ENCODE results near the gene EID2B.
A peak's percentile ranks its signal among the peaks of the same experiment; 100 is the strongest.

EID2B gene

DNA sequence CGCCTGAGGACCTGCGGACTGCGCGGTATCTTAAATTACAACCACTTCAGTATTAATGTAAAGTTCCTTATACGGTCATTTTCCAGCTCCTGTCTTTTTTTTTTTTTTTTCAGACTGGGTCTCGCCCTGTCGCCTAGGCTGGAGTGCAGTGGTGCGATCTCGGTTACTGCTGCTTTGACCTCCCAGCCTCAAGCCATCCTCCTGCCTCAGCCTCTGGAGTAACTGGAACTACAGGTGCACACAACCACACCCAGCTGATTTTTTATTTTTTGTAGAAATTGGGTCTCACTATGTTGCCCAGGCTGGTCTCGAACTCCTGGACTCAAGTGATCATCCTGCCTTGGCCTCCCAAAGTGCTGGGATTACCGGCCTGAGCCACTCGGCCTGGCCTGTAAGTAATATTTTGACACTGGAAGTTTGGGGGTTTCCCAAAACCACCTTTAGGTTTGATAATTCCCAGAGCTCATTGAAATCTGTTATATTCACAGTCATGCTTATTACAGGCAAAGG lies 406 bp upstream of the EID2B start:
- DNase-seq (ENCODE audit: low read depth in 3 of 3, low spot score in 1 of 3), result no peak

DNA sequence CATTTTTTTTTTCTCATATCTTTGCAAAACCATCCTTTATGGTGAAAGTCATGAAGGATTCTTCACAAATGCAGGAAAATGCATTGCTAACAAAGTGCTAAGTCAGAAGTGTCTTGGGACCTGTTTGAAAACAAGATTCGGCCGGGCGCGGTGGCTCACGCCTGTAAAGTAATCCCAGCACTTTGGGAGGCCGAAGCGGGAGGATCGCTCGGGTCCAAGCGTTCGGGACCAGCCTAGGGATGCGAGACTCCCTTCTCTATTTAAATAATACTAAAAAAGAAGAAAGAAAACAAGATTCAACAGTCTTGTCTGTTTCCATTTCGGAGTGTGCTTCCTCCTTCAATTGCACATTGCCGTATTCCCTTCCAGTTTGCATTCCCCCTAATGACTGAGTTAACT lies 819 bp downstream of the EID2B start:
- no peak for DNase-seq (ENCODE audit: low read depth in 3 of 3, low spot score in 1 of 3)

DNA sequence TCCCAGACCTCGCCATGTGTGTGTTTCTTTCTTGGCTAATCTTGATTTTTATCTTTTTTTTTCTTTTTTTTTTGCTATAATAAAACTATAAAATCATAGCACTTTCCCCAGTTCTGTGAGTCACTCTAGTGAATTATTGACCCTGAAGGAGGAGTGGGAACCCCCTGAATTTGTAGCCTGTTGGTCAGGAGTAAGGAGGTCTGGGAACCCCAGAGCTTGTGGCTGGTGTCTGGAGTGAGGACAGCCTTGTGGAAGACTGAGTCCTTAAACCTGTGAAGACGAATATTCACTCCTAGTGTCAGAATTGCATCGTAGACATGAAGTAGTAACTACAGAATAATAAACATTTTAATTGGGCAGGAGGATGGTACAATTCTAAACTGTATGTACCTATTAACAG lies 7.4 kb downstream of the EID2B start:
- DNase-seq (ENCODE audit: low read depth in 3 of 3, low spot score in 1 of 3), result no peak

DNA sequence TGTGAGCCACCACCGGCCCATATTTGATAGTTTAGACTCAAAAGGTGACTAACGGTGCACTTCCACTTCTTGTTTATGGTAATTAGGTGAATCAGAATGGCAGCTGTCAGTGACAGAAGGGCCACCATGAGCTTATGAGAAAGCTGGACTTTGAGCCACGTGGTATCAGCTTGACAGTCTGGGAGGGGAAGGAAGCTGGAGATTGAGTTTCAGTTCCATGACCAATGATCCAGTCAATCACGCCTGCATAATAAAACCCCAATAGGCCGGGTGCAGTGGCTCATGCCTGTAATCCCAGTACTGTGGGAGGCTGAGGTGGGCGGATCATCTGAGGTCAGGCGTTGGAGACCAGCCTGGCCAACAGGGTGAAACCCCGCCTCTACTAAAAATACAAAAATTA lies 8.2 kb downstream of the EID2B start:
- DNase-seq (ENCODE audit: low read depth in 3 of 3, low spot score in 1 of 3), result no peak

DNA sequence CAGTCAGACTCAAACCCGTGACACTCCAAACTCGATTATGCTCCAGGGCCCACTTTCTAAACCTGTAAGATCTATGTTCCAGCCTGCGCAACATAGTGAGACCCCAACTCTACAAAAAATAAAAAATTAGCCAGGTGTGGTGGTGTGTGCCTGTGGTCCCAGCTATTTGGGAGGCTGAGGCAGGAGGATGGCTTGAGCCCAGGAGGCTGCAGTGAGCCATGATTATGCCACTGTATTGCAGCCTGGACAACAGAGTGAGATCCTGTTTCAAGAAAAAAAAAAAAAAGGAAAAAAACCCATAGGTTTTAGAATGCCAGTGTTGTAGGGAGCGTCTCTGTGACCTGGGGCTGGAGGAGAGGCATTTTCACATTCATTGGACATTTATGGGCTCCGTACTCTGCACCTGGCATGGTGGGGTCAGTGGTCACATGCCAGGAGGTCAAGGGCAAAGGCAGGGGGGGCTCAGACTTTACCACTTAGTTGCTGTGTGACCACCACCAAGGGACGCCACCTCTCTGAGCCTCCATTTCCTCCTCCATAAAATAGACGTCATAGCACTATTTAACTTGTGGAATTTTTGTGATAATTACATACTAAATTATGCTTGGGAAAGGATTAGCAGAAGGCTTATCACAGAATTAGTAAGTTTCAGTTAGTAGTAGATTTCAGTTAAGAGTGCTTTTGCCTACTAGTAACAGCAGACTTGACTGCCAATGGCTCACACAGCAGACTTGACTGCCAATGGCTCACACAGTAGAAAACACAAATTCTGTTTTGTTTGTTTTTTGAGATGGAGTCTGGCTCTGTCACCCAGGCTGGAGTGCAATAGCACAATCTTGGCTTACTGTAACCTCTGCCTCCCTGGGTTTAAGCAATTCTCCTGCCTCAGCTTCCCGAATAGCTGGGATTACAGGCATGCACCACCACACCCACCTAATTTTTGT lies 11.8 kb downstream of the EID2B start:
- DNase-seq (ENCODE audit: low read depth in 3 of 3, low spot score in 1 of 3), result no peak

DNA sequence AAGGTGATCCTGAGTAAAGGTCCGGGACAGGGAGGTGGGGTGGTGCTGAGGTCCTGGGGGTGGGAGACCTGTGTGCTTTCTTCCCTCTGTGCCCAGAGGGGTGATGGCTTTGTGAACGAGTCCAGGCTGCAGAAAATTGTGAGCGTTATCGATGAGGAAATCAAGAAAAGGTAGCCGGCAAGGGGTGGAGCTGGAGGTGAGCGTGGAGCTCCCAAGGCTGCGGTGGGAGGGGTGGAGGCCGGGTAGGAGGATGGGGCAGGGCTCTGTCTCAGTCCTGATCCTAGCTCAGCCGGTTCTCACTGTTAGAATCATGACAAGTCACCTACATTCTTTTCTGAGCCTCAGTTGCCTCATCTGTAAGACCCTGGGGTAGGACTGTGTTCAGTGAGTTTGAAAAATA lies 13.7 kb downstream of the EID2B start:
- DNase-seq (ENCODE audit: low read depth in 3 of 3, low spot score in 1 of 3), result no peak

DNA sequence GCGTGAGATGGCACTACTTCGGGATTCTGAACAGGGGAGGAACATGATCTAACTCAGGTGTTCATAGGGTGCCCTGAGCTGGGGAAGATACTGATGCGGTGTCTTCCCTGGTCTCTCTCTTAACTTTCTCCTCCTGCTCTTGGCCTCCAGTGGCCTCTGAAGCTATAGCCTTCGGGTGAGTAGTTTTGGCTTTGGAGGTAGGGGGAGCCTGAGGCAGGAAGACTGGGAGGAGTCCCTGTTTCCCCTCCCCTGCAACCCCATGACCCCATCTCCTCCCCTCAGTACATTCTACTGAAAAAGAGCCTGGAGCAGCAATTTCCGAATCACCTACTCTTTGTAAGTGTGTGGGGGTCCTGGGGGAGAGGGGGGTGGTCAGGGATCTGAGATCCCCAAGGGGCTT lies 14.2 kb downstream of the EID2B start:
- no peak for DNase-seq (ENCODE audit: low read depth in 3 of 3, low spot score in 1 of 3)

DNA sequence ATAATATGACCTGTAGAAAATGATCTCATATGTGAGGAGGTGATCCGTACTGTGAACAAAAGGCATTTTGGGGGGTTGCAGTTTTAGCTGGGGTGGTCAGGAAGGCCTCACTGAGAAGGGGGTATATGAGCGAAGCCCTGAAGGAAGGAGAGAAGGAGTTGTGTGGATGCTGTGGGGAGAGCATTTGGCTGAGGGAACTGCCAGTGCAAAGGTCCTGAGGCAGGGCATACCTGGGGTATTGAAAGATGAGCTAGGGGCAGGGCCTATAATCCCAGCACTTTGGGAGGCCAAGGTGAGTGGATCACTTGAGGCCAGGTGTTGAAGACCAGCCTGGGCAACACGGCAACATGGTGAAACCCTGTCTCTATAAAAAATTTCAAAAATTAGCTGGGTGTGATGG lies 15.2 kb downstream of the EID2B start:
- DNase-seq (ENCODE audit: low read depth in 3 of 3, low spot score in 1 of 3), result no peak

DNA sequence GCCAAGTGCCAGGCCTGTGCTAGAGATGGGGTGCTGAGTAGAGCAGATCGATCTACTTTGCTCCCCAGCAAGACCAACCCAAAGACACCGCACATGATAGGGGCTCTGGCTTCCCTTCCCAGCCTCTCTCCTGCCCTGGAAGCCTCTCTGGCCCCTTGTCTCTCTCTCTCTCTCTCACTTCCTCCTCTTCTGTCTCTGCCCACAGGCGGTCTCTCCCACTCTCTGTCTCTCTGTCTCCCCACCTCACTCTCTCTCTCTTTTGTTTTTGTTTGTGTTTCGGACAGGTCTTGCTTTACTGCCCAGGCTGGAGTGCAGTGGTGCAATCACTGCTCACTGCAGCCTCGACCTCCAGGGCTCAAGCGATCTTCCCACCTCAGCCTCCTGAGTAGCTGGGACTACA lies 16.4 kb downstream of the EID2B start:
- no peak for DNase-seq (ENCODE audit: low read depth in 3 of 3, low spot score in 1 of 3)

DNA sequence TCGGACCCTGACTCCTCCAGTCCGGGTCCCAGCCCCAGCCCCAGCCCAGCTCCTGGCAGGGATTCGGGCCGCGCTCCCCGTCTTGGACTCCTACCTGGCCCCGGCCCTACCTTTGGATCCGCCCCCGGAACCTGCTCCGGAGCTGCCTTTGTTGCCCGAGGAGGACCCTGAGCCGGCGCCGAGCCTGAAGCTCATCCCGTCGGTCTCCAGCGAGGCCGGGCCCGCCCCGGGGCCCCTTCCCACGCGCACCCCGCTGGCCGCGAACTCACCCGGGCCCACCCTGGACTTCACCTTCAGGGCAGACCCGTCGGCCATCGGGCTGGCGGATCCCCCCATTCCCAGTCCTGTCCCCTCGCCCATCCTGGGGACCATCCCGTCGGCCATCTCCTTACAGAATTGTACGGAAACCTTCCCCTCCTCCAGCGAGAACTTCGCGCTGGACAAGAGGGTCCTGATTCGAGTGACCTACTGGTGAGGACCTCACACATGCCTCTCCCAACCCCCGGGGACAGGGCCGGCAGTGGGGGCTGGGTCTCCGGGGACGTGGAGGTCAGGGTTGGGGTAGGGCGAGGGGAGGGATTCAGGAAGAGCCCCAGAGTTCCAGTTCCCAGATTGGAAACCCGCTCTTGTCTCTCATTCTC lies 17.0 kb downstream of the EID2B start:
- DNase-seq (ENCODE audit: low read depth in 3 of 3, low spot score in 1 of 3), result no peak

DNA sequence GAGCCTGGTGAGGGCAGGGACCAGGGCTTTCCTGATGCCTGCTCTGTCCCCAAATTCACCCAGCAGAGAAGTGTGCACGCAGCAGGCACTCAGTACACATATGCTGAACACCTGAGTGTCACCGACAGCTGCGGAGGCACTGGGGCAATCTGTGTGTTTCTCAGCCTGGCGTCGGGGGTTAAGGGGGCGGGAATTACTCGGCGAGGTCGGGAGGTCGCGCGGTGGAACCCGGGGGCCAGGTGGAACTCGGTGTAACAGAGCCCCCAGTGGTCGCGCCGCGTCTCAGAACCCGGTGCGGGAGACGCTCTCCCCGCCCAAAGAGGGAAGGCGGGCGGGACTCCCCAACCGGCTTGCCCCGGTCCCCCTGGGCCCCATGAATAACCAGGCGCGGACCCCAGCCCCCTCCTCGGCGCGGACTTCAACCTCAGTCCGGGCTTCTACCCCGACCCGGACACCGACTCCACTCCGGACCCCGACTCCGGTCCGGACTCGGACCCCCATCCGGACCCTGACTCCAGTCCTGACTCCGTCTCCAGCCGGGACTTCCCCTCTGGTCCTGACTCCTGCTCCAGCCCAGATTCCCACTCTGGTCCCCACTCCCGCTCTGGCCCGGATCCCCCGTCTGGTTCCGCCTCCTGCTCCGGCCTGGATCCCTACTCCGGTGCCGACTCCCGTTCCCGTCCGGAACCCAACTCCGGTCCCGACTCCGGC lies 17.7 kb downstream of the EID2B start, which contains the start of gene SELENOV:
Gene SELENOV (plus strand): TSS at position 300 of the 711 bp plus-strand sequence. CDS start 74 bp downstream, at position 374.
- DNase-seq (ENCODE audit: low read depth in 3 of 3, low spot score in 1 of 3), result no peak

DNA sequence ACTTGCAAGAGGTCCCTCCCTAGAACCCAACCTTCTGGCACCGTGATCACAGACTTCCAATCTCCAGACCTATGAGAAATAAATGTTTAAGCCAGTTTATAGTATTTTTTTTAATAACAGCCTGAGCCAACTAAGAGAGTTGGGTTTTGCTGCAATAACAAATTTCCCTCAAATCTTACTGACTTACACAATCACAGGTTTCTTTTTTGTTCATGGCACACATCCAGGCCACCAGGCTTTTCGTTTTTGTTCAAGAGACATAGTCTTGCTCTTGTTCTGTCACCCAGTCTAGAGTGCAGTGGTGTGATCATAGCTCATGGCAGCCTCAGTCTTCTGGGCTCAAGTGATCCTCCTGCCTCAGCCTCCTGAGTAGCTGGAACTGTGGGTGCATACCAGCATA lies 19.7 kb downstream of the EID2B start:
- DNase-seq (ENCODE audit: low read depth in 3 of 3, low spot score in 1 of 3), result no peak

DNA sequence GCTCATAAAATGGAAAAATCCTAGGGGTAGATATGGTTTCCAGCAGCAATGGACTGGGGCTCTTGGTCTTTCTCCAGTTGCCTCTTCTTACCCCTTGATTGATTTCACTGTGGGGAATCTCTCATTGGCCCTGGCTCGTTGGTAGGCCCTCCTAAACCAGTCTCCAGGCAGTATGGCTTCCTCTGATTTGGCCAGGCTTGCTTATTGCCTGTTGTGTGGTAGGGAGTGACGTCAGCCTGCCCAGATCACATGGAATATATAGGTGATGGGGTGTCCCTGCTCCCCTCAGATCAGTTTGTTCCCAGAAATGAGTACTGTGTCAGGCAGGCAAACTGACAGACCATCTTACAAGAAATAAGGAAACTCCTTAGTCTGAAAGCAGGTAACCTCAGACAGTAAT lies 23.4 kb downstream of the EID2B start:
- no peak for DNase-seq (ENCODE audit: low read depth in 3 of 3, low spot score in 1 of 3)

DNA sequence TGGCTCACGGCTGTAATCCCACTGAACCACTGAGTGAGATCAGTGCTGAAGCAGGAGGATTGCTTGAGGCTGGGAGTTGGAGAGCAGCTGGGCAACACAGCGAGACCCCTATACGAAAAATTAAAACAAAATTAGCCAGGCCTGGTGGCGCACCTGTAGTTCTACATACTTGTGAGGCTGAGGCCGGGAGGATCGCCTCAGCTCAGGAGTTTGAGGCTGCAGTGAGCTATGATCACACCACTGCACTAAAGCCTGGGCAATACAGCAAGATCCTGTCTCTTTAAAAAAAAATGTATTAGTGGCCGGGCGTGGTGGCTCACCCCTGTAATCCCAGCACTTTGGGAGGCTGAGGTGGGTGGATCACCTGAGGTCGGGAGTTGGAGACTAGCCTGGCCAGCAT lies 24.0 kb downstream of the EID2B start:
- DNase-seq (ENCODE audit: low read depth in 3 of 3, low spot score in 1 of 3), result no peak

DNA sequence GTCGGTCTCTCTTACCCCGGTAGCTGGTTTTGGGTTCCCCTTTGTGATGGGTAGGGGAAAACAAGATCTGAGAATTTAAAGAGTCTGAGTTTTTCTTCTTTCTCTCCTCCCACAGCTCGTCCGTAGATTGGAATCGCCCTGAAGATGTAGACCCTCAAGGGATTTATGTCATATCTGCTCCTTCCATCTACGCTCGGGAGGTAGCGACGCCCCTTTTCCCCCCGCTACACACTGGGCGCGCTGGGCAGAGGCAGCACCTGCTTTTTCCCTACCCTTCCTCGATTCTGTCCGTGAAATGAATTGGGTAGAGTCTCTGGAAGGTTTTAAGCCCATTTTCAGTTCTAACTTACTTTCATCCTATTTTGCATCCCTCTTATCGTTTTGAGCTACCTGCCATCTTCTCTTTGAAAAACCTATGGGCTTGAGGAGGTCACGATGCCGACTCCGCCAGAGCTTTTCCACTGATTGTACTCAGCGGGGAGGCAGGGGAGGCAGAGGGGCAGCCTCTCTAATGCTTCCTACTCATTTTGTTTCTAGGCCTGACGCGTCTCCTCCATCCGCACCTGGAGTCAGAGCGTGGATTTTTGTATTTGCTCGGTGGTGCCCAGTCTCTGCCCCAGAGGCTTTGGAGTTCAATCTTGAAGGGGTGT lies 24.8 kb downstream of the EID2B start:
- no peak for DNase-seq (ENCODE audit: low read depth in 3 of 3, low spot score in 1 of 3)

DNA sequence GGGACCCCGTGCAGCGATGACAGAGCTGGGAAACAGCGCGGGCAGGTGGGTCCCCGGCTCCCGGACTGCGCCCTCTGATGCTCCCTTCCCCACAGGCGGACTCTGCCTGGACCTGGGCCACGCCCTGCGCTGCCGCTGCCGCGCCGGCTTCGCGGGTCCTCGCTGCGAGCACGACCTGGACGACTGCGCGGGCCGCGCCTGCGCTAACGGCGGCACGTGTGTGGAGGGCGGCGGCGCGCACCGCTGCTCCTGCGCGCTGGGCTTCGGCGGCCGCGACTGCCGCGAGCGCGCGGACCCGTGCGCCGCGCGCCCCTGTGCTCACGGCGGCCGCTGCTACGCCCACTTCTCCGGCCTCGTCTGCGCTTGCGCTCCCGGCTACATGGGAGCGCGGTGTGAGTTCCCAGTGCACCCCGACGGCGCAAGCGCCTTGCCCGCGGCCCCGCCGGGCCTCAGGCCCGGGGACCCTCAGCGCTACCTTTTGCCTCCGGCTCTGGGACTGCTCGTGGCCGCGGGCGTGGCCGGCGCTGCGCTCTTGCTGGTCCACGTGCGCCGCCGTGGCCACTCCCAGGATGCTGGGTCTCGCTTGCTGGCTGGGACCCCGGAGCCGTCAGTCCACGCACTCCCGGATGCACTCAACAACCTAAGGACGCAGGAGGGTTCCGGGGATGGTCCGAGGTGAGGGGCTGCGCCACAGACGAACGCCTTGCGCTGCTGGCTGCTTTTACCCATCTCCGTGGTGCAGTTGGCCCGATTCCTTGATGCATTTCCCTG lies 25.5 kb downstream of the EID2B start:
- DNase-seq (ENCODE audit: low read depth in 3 of 3, low spot score in 1 of 3), result peak in 1 of 3 donors; percentile 44

DNA sequence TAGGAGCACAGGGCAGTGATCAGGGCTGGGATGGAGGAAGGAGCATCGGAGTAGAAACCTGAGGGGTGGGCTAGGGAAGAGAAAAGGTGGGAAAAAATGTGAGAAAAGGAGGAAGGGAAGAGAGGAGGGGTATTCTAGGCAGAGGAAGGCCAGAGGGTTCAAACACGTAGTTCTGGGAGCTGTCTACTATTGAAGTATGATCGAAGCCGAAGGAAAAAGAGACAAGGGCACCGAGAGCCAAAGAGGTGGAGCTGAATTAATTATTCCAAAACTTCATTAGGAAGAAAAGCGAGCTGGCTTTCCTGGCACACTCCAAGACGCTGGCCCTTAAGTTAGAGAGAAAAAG lies 26.1 kb downstream of the EID2B start:
- no peak for DNase-seq (ENCODE audit: low read depth in 3 of 3, low spot score in 1 of 3)

DNA sequence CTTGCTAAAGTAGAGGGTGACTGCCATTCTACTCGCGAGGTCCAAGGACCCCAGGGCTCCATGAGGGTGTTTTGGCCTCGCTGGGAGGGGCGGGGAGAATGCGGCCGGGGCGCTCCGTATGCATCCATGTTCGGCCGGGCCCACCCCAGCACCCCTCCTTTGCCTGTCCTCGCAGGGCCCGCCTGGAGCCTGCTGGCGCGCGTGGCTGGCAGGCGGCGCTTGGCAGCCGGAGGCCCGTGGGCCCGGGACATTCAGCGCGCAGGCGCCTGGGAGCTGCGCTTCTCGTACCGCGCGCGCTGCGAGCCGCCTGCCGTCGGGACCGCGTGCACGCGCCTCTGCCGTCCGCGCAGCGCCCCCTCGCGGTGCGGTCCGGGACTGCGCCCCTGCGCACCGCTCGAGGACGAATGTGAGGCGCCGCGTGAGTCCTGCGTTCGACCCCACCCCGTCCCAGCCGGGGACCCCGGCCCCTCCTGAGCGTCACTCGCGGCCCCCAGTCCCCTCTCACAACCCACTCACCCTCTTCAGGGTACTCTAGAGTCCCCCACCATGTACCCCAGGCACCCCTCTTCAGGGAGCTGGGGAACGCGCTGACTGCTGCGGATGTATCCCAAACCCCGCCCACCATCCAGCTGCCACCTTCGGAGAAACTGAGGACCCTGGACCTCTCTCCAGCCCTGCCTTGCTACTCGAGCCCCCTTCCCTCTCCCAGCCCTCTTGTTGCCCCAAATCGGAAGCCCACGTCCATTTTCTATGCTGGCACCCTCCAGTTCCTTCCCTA lies 29.8 kb downstream of the EID2B start:
- DNase-seq (ENCODE audit: low read depth in 3 of 3, low spot score in 1 of 3), result peak; percentile 37 to 76 (median 54)

DNA sequence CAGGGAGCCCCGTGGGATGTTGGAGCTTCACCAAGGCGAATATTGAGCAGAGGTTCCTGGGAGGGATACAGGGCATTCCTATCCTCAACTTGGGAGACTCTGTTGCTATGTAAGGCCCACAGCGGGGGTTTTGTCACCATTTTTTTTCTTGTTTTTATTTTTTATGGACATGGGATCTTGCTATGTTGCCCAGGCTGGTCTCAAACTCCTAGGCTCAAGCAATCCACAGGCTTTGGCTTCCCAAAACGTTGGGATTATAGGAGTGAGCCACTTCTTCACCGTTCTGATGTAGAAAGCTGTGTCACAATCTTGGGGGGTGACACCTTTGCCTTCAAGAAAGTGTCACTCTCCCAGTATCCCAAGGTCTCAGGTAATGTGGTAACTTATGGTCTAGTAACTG lies 31.3 kb downstream of the EID2B start:
- DNase-seq (ENCODE audit: low read depth in 3 of 3, low spot score in 1 of 3), result no peak

DNA sequence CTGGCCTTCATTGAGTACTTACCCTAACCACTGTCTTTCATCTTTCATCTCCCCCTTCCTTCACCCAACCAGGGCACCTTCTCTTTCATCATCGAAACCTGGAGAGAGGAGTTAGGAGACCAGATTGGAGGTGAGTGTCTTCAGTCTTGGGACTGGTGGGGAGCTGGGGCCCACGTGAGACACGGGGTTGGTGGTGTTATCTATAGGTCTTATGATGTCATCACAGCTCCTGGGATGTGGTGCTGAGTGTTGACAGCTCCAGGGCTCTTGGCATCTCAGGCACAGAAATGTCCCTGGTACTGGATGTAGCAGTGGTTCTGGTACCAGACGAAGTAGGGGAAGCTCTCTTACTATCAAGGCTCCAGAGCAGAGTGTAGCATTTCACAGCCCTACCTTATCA lies 32.1 kb downstream of the EID2B start:
- no peak for DNase-seq (ENCODE audit: low read depth in 3 of 3, low spot score in 1 of 3)

Data from stimulated activated CD4-positive, alpha-beta T cell treated with anti-CD3 and anti-CD28 coated beads, TNF-alpha, amount 100 ng/mL, for 1 hour (primary cell).